ENCODE results near the gene GPR173. TPM values are rescaled to one million over a fixed set of nuclear protein-coding genes. Genes with fewer than 3 reads are reported as not detected.
A peak's percentile ranks its signal among the peaks of the same experiment; 100 is the strongest.

The GPR173 gene
- total RNA-seq, 3 donors from 2014 or later, result 0.38 to 2.2 (median 1.3) TPM

DNA sequence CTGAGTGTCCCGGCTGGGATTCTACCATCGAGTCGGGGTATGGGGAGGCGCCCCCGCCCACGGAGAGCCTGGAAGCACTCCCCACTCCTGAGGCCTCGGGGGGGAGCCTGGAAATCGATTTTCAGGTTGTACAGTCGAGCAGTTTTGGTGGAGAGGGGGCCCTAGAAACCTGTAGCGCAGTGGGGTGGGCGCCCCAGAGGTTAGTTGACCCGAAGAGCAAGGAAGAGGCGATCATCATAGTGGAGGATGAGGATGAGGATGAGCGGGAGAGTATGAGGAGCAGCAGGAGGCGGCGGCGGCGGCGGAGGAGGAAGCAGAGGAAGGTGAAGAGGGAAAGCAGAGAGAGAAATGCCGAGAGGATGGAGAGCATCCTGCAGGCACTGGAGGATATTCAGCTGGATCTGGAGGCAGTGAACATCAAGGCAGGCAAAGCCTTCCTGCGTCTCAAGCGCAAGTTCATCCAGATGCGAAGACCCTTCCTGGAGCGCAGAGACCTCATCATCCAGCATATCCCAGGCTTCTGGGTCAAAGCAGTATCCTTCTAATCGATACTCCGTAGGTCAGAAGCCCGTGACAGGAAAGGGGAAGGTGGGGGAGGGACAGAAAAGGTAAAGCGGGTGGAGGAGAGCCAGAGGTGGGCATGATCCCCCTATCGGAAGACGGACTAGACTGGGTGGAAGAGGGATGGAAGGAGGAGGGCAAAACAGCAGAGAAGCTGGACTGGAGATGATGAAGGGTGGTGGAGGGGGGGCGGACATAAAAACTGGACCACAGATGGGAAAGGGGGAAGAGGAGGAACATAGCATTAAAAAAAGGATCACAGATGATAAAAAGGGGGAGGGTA is 34.4 kb downstream of the GPR173 start:
- H3K36me3 ChIP-seq (ENCODE audit: low read depth), result no peaks in the 10 kb centered on the region
- ATAC-seq (no peak), DNase-seq (no peak)
- H3K9me3 ChIP-seq, result no peaks in the 10 kb centered on the region
- TF ChIP-seq CTCF (IDR thresholded peaks at IDR 0.05), result no peak
- H3K4me1 ChIP-seq (ENCODE audit: low read depth), result no peaks in the 10 kb centered on the region
- intact Hi-C loops (cut with DNase I, micrococcal nuclease), result no loop called here
- H3K4me3 ChIP-seq, result peak overlapping the region; percentile 24

DNA sequence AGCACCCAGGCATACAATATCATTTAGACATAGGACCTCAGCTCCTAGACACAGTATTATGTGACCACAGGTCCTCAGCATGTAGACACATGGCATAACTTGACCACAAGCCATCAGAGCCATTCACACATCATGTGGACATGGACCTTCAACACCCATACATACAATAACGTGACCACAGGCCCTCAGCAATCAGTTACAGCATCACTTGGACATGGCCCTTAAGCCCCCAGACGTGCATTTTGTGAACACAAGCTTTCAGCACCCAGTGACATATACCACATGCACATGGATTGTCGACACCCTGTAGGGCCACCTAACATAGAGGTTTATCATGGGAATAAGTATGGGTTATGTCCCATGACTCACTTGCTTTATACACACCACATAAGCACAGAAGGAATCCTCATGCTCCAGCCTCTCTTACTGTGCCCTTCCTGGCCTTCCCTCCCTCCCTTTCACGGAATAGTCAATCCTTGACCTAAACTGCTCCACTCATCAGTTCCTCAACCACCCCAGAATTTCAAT is 35.5 kb downstream of the GPR173 start:
- DNase-seq (no peak), ATAC-seq (no peak)
- Histone ChIP-seq H3K4me3 (no peak overlapping the region), H3K9me3 (no peaks in the 10 kb centered on the region), H3K4me1 (ENCODE audit: low read depth) (no peaks in the 10 kb centered on the region), H3K36me3 (ENCODE audit: low read depth) (no peaks in the 10 kb centered on the region)
- intact Hi-C loops (cut with DNase I, micrococcal nuclease), result no loop called here
- TF ChIP-seq CTCF (IDR thresholded peaks at IDR 0.05), result no peak

DNA sequence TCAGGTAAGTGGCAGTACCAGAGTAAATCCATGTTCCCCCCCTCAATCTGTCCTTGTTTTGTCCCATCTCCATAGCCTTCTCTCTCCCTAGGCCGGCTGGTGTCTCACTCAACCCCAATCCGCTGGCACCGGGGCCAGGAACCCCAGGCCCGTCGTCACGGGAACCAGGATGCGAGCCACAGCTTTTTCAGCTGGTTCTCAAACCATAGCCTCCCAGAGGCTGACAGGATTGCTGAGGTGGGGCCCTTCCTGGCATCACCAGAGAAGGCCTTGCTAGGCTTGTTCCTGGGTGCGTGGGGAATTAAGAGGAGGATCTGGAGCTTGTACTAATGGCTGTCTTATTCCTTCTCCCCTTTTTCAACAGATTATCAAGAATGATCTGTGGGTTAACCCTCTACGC is 36.3 kb downstream of the GPR173 start:
- DNase-seq (no peak), ATAC-seq (no peak)
- Histone ChIP-seq H3K9me3 (no peaks in the 10 kb centered on the region), H3K4me3 (no peak overlapping the region), H3K36me3 (ENCODE audit: low read depth) (no peaks in the 10 kb centered on the region), H3K4me1 (ENCODE audit: low read depth) (no peaks in the 10 kb centered on the region)
- no peak for TF ChIP-seq CTCF (IDR thresholded peaks at IDR 0.05)
- intact Hi-C loops (cut with DNase I, micrococcal nuclease), result no loop called here

DNA sequence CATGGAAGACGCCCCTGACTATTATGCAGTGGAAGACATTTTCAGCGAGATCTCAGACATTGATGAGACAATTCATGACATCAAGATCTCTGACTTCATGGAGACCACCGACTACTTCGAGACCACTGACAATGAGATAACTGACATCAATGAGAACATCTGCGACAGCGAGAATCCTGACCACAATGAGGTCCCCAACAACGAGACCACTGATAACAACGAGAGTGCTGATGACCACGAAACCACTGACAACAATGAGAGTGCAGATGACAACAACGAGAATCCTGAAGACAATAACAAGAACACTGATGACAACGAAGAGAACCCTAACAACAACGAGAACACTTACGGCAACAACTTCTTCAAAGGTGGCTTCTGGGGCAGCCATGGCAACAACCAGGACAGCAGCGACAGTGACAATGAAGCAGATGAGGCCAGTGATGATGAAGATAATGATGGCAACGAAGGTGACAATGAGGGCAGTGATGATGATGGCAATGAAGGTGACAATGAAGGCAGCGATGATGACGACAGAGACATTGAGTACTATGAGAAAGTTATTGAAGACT is 37.2 kb downstream of the GPR173 start:
- intact Hi-C loops (cut with DNase I, micrococcal nuclease), result no loop called here
- ATAC-seq, result no peak
- H3K4me3 ChIP-seq, result no peak overlapping the region
- no peaks in the 10 kb centered on the region for H3K36me3 ChIP-seq (ENCODE audit: low read depth)
- no peak for DNase-seq
- H3K4me1 ChIP-seq (ENCODE audit: low read depth), result no peaks in the 10 kb centered on the region
- no peaks in the 10 kb centered on the region for H3K9me3 ChIP-seq
- no peak for TF ChIP-seq CTCF (IDR thresholded peaks at IDR 0.05)

DNA sequence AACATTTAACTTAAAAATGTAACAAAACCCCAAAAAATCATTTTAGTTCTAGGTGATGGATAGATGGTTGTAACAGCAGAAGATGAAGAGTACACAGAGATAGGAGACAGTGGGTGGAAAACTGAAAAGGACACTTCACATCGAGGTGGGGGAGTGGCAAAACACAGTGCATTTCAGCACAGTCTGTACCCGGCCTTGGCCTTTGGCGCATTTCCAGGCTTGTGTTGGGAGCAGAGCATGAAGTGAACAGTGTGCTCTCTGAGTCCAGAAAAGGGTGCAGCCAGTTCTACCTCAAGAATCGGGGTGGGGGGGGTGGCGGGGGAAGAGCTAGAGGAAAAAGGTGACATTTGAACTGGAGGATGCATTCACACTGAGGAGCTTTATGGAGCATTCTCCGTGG is 37.9 kb downstream of the GPR173 start:
- no peaks in the 10 kb centered on the region for H3K4me1 ChIP-seq (ENCODE audit: low read depth)
- no peaks in the 10 kb centered on the region for H3K36me3 ChIP-seq (ENCODE audit: low read depth)
- ATAC-seq (no peak), DNase-seq (no peak)
- no peak overlapping the region for H3K4me3 ChIP-seq
- intact Hi-C loops (cut with DNase I, micrococcal nuclease), result no loop called here
- no peaks in the 10 kb centered on the region for H3K9me3 ChIP-seq
- TF ChIP-seq CTCF (IDR thresholded peaks at IDR 0.05), result no peak
